Globus pallidus (tissue), 1 donor: ENCODE results near the gene ECHDC1.

ENCODE experiments used
- DNase-seq: peaks from one replicate; pipeline ENCODE4 v3.0.0-alpha.2; 2015; ENCODE audit warnings: low spot score

The ECHDC1 gene

GRCh38 chr6:127289934-127290333 lies 53.5 kb downstream of the ECHDC1 start:
- DNase-seq = no peak

- no peak for DNase-seq
These were observed 54.7 kb downstream of the ECHDC1 start for GRCh38 chr6:127288705-127289104.

GRCh38 chr6:127282184-127282583 lies 61.2 kb downstream of the ECHDC1 start:
- no peak for DNase-seq

GRCh38 chr6:127279815-127280214 lies 63.6 kb downstream of the ECHDC1 start:
- DNase-seq = no peak

- DNase-seq = no peak
These were observed 65.2 kb downstream of the ECHDC1 start for GRCh38 chr6:127277878-127278843.

GRCh38 chr6:127276331-127276730 lies 67.1 kb downstream of the ECHDC1 start:
- no peak for DNase-seq

GRCh38 chr6:127273499-127273898 lies 69.9 kb downstream of the ECHDC1 start:
- no peak for DNase-seq

- DNase-seq = no peak
These were observed 70.8 kb downstream of the ECHDC1 start for GRCh38 chr6:127272576-127272975.

GRCh38 chr6:127267646-127268625 lies 75.5 kb downstream of the ECHDC1 start:
- DNase-seq = no peak

- DNase-seq = no peak
These were observed 76.3 kb downstream of the ECHDC1 start for GRCh38 chr6:127266892-127267645.

- peak; percentile 91 for DNase-seq
These were observed 77.1 kb downstream of the ECHDC1 start, which contains the start of gene RNF146 for GRCh38 chr6:127266178-127266891. Gene RNF146, plus strand, starts transcription at chr6:127266864. Its CDS starts 13,475 bp downstream, at chr6:127280339.

GRCh38 chr6:127263481-127263880 lies 79.9 kb downstream of the ECHDC1 start:
- no peak for DNase-seq

- no peak for DNase-seq
These were observed 80.5 kb downstream of the ECHDC1 start for GRCh38 chr6:127262896-127263295.

GRCh38 chr6:127255286-127255685 lies 88.1 kb downstream of the ECHDC1 start:
- no peak for DNase-seq

GRCh38 chr6:127249621-127250020 lies 93.8 kb downstream of the ECHDC1 start:
- DNase-seq = no peak

- no peak for DNase-seq
These were observed 96.0 kb downstream of the ECHDC1 start for GRCh38 chr6:127247114-127248096.

- DNase-seq = no peak
These were observed 99.9 kb downstream of the ECHDC1 start for GRCh38 chr6:127243501-127243900.
